ENCODE measurements around the gene PTPRT.
A peak's percentile ranks its signal among the peaks of the same experiment; 100 is the strongest.
"Not testable (repeated sequence)": the region's sequence is repeated elsewhere in the genome, so short reads cannot be mapped to it uniquely, and the experiment has no call there.

The PTPRT gene

DNA sequence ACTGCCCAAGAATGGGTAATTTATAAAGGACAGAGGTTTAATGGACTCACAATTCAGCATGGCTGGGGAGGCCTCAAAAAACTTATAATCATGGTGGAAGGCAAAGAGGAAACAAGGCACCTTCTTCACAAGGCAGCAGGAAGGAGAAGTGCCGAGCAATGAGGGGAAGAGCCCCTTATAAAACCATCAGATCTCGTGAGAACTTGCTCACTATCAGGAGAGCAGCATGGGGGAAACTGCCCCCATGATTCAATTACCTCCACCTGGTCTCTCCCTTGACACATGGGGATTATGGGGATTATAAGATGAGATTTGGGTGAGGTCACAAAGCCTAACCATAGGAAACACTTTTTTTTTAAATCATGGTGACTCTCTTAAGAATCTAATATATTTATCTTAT lies 278.9 kb downstream of the PTPRT start:
- not testable (repeated sequence) for DNase-seq (ENCODE audit: low spot score)

DNA sequence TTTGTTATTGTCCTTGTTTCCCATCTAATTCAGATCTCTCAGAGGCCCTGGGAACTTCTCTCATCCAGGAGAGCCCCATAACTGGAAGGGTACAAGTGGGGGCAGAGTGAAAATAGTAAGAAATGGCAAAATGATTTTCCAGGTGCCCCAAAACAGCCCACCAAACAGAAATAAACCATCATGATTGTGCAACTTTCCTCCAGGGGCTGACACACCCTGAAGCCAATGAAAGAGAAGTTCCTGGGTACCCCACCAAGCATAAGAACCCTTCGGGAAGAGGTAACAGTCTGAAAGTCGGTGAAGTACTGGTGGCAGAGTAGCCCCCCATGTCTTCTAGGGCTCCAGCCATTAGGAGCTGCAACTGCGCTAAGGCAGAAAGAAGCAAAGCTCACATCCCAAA lies 282.0 kb downstream of the PTPRT start:
- no peak for DNase-seq (ENCODE audit: low spot score)

DNA sequence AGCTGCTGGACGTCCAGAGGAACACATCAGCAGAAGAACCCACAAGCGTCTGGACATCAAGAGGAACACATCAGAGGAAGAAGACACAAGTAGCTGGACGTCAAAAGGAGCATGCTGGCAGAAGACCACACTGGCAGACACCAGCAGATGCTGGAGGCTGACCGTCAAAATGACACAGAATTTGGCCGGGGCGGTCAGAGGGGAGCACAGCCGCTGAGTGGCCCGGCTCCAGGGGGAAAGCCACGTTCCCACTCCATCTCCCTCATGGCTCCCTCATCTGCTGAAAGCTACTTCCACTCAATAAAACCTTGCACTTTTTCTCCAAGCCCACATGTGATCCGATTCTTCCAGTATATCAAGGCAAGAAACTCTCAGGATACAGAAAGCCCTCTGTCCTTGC lies 283.6 kb downstream of the PTPRT start:
- DNase-seq (ENCODE audit: low spot score), result no peak

DNA sequence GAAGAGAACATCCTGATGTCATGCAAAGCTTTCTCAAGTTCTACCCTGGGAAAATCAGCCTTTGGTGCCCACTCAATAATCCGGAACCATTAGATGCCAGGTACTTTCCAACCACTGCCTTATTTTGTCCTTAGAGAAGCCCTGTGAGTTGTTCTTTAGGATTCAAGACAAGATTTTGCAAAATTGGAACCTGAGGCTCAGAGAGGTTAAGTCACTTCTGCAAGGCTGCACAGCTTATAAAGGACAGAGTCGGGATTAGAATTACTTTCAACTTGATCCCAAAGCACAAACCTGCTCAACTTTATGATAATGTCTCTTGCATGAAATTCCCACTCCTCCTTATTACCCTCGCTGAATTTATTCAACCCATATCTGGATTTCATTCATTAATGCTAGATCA lies 287.2 kb downstream of the PTPRT start:
- DNase-seq (ENCODE audit: low spot score), result no peak

DNA sequence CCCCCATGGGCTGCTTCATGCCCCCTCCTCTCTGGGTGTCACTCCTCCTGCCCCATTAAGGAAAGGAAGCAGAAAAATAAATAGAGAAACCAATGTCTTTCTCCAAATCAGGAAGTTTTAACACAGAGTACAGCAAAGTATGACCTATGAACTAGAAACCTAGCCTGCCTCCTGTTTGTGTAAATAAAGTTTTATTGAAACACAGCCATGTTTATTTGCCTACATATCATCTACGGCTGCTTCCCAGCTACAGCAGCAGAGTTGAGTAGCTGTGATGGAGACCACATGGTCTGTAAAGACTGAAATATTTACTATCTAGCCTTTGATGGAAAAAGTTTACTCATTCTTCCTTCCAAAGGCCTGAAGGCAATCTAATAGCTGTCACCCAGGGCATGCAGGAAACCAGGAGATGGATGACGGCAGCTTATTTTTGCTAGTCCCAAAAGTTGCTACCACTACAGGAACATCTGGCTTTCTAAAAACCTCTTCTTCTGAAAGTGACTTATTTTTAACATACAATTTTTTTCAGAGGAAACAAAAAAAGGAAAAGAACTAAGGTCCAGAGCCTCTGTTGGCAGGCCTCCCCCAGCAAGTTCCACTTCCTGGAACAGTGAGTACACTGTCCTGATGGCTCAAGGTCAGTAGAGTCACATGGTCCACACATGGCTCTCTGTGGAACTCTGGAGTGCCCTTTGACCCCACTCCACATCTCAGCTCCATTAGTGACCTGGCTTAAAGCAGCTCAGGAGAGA lies 287.8 kb downstream of the PTPRT start:
- DNase-seq (ENCODE audit: low spot score), result no peak

DNA sequence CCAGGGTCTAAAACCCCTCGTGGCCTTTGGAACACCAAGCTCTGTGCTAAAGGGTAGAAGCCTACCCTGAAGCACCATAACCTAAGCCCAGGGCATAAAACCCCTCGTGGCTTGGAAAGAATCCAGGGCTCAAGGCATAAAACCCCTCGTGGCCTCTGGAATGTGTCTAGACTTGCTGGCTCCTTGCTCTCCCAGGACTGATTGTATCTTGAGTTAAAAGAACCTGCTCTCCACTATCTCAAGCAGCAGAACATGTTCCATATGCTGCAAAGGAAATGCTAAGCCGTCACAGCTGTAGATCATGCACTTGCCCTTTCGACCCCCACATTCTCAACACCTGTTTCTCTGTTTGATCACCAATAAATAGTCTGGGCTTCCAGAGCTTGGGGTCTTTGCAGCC lies 288.9 kb downstream of the PTPRT start:
- DNase-seq (ENCODE audit: low spot score), result not testable (repeated sequence)

DNA sequence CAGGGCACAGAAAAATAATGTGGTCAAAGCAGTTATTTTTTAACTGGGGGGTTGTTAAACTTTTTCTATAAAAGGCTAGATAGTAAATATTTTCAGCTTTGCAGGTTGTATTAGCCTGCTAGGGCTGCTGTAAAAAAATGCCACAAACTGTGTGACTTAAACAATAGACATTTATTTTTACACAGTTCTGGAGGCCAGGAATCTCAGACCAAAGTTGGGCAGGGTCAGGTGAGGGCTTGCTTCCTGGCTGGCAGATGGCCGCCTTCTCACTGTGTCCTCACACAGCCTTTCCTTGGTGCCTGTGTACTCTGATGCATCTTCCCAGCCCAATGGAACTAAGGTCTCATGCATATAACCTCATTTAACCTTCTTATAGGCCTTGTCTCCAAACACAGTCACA lies 294.7 kb downstream of the PTPRT start:
- peak; percentile 2 for DNase-seq (ENCODE audit: low spot score)

DNA sequence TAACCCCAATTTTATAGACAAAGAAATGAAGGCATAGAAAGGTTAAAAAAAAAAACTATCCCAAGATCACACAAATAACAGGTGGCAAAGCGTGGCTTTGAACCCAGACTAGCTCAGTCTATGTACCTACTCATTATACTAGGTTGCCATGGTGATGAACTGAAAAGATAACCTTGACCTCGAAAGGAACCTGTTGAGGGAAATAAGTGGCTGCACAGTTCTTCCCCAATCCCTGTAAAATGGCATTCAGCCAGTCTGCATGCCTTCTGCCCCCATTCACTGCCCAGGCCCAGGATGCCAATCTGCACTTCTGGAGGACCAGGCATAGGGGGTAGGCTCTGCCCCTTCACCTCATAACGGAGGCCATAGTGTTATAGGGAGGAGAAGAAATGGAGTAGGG lies 295.2 kb downstream of the PTPRT start:
- no peak for DNase-seq (ENCODE audit: low spot score)

GRCh38 chr20:42889517-42889916 lies 300.2 kb downstream of the PTPRT start:
- DNase-seq (ENCODE audit: low spot score), result no peak

- DNase-seq (ENCODE audit: low spot score), result no peak
Measured at GRCh38 chr20:42887281-42887680, 302.4 kb downstream of the PTPRT start.

GRCh38 chr20:42886801-42887200 lies 302.9 kb downstream of the PTPRT start:
- no peak for DNase-seq (ENCODE audit: low spot score)

DNA sequence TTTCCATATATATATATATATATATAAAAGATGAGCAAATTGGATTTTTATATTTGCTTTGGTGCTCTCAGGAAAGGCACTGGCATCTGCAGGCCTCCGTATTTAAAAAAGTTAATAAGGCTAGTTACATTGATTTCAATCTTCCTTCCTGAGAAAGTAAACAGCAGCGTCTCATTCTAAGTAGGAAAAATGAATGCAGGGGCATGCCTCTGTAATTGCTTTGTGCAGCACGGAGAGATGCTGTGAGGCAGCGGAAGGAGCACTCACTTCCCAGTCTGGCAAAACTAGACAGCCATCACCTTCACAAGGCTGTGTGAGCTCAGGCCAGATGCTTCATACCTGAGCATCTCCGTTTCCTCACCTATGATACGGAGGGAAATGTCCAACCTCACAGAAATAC lies 303.7 kb downstream of the PTPRT start:
- no peak for DNase-seq (ENCODE audit: low spot score)

DNA sequence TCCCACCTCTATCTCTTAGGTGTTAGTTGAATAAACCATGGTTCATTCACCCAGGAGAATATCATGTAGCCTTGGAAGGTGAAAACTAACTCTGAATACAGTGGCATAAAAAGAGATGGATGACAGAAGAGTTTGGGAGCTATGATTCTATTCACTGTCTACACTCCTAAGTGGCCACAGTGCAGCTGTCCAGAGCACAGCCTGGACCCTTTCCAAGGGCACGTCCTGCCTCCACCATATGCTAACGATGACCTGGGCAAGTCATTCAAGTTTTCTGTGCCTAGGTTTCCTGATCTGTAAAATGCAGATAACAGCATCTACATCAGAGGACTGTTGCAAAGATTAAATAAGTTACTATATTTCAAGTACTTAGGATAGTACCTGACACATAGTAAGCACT lies 314.1 kb downstream of the PTPRT start:
- DNase-seq (ENCODE audit: low spot score), result no peak

GRCh38 chr20:42873259-42873658 lies 316.4 kb downstream of the PTPRT start:
- DNase-seq (ENCODE audit: low spot score), result no peak

GRCh38 chr20:42864116-42864515 lies 325.6 kb downstream of the PTPRT start:
- DNase-seq (ENCODE audit: low spot score), result no peak

GRCh38 chr20:42862446-42862845 lies 327.3 kb downstream of the PTPRT start:
- DNase-seq (ENCODE audit: low spot score), result no peak

- no peak for DNase-seq (ENCODE audit: low spot score)
Measured at GRCh38 chr20:42857446-42857845, 332.3 kb downstream of the PTPRT start.

DNA sequence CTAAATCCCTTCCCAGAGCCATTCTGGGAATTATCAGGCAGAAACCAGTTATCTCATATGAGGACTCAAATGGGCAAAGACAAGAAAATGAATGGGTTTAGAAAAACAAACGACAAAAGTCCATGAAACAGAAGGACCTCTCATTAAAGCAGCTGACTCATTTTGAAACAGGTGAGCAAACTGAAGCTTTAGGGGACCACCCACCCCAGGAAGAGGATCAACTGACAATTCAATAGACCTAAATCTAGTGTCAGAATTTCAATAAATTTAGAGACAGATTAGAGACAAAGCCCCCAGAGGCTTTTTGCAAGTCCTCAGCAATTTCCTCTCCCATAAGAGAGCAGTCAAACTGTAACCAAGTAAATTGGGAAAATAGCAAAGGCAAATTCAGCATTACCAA lies 333.8 kb downstream of the PTPRT start:
- no peak for DNase-seq (ENCODE audit: low spot score)

DNA sequence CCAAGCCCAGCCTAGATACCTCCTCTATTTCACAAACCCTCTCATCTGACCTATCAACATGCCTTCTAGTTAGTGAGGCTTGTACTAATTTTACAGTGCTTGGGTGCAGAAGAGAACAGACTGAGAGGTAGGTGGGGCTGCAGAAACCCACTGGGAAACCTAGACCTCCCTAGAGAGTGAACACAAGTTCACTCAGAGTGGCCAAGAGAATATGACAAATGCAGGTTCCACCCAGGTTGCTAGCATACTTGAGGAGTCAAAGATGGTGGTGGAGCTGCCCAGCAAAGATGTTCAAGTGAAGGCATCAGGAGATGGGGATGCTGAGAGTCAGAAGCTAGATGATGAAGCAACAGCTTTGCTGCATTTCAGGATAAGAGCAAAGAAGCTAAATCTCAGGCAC lies 337.0 kb downstream of the PTPRT start:
- DNase-seq (ENCODE audit: low spot score), result no peak

GRCh38 chr20:42846784-42847490 lies 342.8 kb downstream of the PTPRT start:
- DNase-seq (ENCODE audit: low spot score), result no peak

- DNase-seq (ENCODE audit: low spot score), result no peak
Measured at GRCh38 chr20:42844751-42845150, 345.0 kb downstream of the PTPRT start.

DNA sequence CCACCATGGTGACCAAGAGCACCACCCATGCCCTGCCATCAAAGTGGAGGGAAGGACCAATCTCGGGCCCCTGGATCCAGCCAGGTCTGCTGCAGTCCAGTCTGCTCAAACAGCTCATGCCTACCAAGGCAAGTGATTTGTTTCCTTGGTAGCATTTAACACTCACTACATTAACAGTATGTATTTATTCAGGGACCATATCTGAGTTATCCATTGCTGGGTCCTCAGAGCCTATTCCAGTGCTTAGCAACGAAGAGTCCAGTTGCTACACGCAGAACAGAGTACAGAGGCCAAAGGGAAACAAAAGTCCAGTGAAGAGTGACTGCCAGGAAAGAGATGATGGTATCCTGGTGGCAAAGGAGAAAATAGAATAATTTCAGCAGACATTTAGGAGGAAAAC lies 352.2 kb downstream of the PTPRT start:
- DNase-seq (ENCODE audit: low spot score), result no peak

GRCh38 chr20:42836339-42836738 lies 353.4 kb downstream of the PTPRT start:
- DNase-seq (ENCODE audit: low spot score), result no peak

DNA sequence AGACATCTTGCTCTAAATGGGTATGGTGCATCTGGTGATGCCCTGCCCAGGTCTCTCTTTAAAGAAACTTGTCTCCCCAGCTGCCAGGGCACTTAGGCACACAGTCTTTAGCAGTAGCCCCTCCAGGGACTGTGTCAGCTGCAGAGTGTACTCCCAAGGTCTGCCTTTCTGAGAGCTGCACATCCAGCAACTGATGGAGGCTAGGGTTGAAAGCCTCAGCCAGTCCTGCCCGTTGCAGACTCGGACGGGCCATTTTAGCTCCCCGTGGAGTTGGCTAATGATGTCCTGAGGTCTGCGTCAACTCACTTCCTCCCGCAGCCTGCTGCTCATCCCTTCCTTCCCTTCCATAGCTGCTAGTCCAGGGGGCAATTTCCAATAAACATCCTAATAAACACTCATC lies 381.8 kb downstream of the PTPRT start:
- DNase-seq (ENCODE audit: low spot score), result no peak
